Fibroblast of the aortic adventitia (primary cell): ENCODE data around the gene MXD4. TPM values are rescaled to one million over a fixed set of nuclear protein-coding genes. Genes with fewer than 3 reads are reported as not detected.
A peak's percentile ranks its signal among the peaks of the same experiment; 100 is the strongest.

Experiments
- DNase-seq: peaks from one replicate; pipeline ENCODE4 v3.0.0-alpha.2; 2010; ENCODE audit warnings: low read depth
- H3K4me3 ChIP-seq: 2 replicates; pipeline ENCODE4 v1.5.1; 2011; ENCODE audit warnings: low read depth, mild to moderate bottlenecking, control low read depth, low read length, moderate library complexity
- CTCF ChIP-seq: IDR thresholded peaks from 2 replicates; pipeline ENCODE4 v1.5.1; 2011; ENCODE audit warnings: mild to moderate bottlenecking, low read length, control low read depth, inconsistent platforms; ENCODE audit not compliant: insufficient read depth
- total RNA-seq: library from RNA; depleted of rRNA; stranded (reverse); fragments of >200 nt; gene quantifications from 2 replicates; pipeline ENCODE4 v1.2.3, GENCODE V29; 2012; ENCODE audit warnings: low replicate concordance

The MXD4 gene
- total RNA-seq, 1 donor = 43.5 TPM

DNA sequence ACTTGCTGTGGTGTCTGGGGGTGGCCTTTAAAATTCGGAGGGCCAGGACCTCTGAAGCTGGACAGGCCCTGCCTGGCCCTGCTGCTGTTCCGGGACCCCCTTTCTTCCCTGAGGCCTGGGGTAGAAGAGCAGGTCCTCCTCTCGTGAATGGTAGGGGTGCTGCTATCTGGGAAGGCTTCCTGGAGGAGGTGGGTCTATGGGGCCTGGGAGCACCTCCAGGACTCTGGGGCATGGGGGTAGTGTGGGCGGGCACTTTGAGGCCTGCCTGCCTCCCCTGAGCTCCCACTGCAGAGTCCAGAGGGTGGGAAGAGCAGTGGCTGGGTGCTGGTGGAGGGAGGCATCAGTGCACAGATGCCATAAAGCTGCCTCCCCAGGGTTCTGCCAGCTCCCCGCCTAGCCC is 4.9 kb upstream of the MXD4 start:
- no peak for TF ChIP-seq CTCF
- no peak for DNase-seq
- no peak overlapping the region for H3K4me3 ChIP-seq

- no peak for TF ChIP-seq CTCF
- H3K4me3 ChIP-seq = no peak overlapping the region
- peak; percentile 73 for DNase-seq
Measured at GRCh38 chr4:2266181-2266580, 4.3 kb upstream of the MXD4 start.

DNA sequence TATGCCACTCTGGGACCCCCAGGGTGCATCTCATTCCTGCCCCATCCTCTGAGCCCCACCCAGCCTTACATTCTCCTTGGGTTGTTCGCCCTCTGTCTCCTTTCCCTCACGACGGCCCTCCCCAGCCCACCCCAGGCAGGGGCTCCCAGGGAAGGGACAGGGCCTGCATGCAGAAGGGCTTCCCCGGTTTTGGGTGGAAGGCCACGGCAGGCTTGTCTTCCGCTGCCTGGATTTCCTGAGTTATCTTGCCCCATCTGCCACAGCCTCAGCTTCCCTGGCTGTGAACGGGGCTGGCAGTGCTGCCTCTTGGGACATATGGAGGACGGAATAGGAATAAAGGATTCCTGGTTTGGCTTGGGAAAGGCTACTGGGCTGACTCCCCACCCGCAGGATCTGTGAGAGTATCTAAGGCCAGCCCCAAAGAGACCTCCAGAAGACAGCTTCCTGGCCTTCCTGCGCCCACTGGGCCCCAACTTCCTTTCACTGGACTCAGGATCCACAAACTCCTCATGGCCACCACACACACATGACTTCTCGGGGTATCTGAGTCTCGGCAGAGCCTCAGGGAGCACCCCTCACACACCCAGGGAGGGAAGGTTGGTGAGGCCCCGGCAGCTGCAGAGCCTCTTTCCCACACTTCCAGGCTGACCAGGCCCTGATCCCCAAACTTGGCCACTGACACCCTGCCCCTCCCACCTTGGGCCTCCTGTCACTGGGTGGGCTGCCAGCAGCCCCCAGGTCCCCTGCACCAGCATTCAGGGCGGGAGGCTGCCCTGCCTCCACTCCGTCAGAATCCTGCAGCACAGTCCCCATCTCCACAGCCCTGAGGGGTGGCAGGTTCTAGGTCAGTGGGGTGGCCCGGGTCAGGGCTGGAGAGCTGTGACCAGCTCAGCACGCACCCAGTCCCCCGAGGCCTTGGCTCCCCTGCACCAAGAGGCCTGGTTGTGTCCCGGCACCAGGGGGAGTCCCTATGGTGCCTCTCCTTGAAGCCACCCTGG is 3.5 kb upstream of the MXD4 start:
- no peak overlapping the region for H3K4me3 ChIP-seq
- TF ChIP-seq CTCF = no peak
- no peak for DNase-seq

DNA sequence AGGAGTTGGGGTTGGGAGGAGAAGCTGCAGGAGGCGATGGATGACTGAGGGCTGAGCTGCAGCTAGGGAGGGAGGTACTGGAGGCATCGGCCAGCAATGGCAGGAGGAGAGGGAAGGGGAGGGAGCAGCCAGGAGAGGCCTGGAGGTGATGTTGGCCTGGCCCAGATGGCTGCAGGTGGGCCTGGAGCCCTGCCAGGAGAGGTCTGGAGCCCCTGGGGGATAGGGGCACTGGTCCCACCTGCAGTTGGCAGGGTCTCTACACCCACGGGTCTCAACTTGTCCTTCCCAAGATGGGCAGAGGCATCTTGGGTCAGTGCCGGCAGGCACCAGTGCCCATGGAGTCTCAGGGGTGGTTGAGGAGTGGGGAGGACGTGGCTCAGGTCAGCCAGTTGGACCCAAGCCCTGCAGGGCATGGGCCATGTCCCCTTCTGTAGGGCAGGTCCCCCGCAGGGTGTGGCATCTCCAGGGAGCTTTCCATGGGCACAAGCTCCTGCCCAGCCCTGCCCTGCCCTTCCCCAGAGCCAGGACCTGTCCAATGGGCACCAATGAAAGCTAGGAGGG is 2.7 kb upstream of the MXD4 start:
- no peak for DNase-seq
- no peak for TF ChIP-seq CTCF
- no peak overlapping the region for H3K4me3 ChIP-seq

- no peak for TF ChIP-seq CTCF
- no peak for DNase-seq
Measured at GRCh38 chr4:2263926-2264321, 2.0 kb upstream of the MXD4 start.

DNA sequence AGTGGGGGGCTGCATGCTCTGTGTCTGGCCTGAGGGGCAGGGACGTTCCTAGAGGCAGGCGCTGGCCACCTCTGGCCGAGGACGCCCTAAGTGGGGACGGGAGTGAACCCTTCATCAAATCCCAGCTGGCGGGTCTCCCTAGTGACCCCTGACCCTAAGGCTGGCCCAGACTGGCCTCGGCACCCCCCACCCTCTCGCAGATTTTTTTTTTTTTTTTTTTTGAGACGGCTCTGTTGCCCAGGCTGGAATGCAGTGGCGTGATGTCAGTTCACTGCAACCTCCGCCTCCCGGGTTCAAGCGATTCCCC is 988 bp upstream of the MXD4 start:
- DNase-seq = no peak
- no peak for TF ChIP-seq CTCF
- peak overlapping the region; percentile 70 for H3K4me3 ChIP-seq

More at GRCh38 chr4:2263926-2264321, 2.0 kb upstream of the MXD4 start:
- no peak overlapping the region for H3K4me3 ChIP-seq
